NB4 (cell line): Measurements from ENCODE around the gene NTSR2.

Experiments used
- DNase-seq: peaks from one replicate; pipeline ENCODE4 v3.0.0; 2010; ENCODE audit warnings: low read depth
- H3K4me3 ChIP-seq: one replicate; pipeline ENCODE4 v1.5.1; 2011; ENCODE audit warnings: mild to moderate bottlenecking, low read depth, low read length, moderate library complexity
- CTCF ChIP-seq: IDR thresholded peaks from one replicate; pipeline ENCODE4 v1.5.1; 2012; ENCODE audit warnings: low read depth, low read length
- MYC ChIP-seq: IDR thresholded peaks from 2 replicates; pipeline ENCODE4 v1.6.1; 2011; ENCODE audit warnings: low read depth, low read length
- POLR2A ChIP-seq: IDR thresholded peaks from 2 replicates; pipeline ENCODE4 v1.6.1; 2011; ENCODE audit warnings: mild to moderate bottlenecking; ENCODE audit not compliant: insufficient read length; ENCODE audit errors: extremely low read depth
- TF ChIP-seq, protein P1 (sequence below): IDR thresholded peaks from 2 replicates; pipeline ENCODE4 v1.6.1; 2011; ENCODE audit warnings: low read depth, low read length

Gene NTSR2

DNA sequence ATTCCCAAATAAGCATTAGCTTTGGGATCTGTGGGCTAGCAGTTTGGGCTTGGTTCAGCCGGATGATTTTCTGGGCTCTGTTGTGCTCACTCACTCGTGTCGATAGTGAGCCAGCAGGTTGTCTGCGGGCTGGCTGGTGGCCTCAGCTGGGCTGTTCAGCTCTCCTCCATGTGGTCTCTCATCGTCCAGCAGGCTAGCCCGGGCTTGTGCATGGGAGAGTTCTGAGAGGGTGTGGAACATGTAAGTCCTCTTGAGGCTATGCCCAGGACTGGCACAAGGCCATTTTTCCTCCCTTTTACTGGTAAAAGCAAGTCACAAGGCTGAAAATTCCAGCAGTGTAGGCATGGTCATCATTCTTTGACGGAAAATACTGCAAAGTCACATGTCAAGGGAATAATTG is 38.5 kb downstream of the NTSR2 start:
- TF ChIP-seq, protein P1, sequence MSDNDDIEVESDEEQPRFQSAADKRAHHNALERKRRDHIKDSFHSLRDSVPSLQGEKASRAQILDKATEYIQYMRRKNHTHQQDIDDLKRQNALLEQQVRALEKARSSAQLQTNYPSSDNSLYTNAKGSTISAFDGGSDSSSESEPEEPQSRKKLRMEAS: no peak
- no peak for TF ChIP-seq POLR2A
- no peak for DNase-seq
- no peak overlapping the region for H3K4me3 ChIP-seq

- TF ChIP-seq, protein P1: no peak
- TF ChIP-seq POLR2A (no peak), MYC (no peak), CTCF (no peak)
- DNase-seq: no peak
- no peak overlapping the region for H3K4me3 ChIP-seq
Observed at GRCh38 chr2:11630855-11631254, 39.1 kb downstream of the NTSR2 start.

DNA sequence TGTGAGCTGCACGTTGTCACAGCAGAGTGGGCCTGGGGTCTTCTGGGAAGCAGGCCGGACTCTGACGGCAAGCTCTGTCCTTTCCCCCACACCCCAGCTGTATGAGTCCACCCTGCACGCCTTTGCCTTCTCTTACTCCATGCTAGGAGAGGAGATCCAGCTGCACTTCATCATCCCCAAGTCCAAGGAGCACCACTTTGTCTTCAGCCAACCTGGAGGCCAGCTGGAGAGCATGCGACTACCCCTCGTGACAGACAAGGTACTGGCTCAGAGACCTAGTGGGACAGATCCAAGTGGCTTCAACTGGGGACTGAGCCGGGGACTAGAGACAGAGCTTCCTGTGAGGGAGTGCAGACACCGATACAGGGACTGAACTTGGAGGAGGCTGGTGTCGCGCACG is 40.1 kb downstream of the NTSR2 start:
- no peak overlapping the region for H3K4me3 ChIP-seq
- no peak for DNase-seq
- TF ChIP-seq POLR2A (no peak), MYC (no peak), CTCF (no peak)
- TF ChIP-seq, protein P1: no peak

DNA sequence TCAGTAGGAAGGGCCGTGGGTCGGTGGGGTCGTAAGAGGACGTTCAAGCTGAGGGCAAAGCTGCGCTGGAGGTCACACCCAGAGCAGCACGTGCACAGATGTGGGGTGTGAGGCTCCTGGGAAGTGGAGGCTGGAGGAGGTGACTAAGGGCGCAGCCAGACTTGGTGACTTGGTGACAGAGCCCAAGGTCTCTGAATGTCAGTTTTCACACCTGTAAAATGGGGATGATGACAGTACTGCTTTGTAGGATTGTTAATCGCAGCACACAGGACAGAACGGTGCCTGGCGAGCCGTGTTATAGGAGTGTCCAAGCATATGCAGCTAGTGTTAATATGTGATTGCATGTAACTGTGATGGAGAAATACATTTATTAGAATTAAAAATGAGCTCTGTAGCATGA is 40.8 kb downstream of the NTSR2 start:
- TF ChIP-seq MYC: no peak
- no peak for TF ChIP-seq POLR2A
- TF ChIP-seq CTCF: no peak
- TF ChIP-seq, protein P1: no peak

DNA sequence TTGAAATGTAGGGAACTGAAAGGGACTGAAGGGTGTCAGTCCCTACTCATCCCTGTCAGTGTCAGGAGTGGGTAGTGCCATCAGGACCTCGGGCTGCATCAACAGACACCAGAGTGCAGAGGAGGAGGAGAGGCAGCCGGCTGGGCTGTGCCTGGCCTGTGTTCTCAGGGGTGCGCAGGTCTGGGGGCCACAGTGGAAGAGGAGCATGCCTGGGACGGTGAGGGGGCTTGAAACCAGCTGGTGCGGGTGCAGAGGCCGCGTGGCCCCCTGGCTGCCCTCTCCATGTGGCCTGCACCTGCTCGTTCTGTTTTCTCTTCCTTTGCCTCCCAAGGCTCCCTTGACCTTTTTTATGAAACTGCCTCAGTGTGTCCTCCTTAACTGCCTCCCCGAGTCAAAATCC is 41.3 kb downstream of the NTSR2 start:
- DNase-seq: no peak
- H3K4me3 ChIP-seq: no peak overlapping the region
- TF ChIP-seq MYC (no peak), POLR2A (no peak), CTCF (no peak)
- TF ChIP-seq, protein P1: no peak

More for the DNA sequence above, 40.8 kb downstream of the NTSR2 start:
- DNase-seq: no peak
- no peak overlapping the region for H3K4me3 ChIP-seq

- TF ChIP-seq CTCF: no peak
- TF ChIP-seq MYC: no peak
- DNase-seq: no peak
- H3K4me3 ChIP-seq: no peak overlapping the region
Observed at GRCh38 chr2:11625671-11626070, 44.3 kb downstream of the NTSR2 start.
